Fibroblast of skin of right biceps (primary cell): ENCODE data around the gene NHSL2.
A peak's percentile ranks its signal among the peaks of the same experiment; 100 is the strongest.
"Not testable (repeated sequence)": the region's sequence is repeated elsewhere in the genome, so short reads cannot be mapped to it uniquely, and the experiment has no call there.

Source experiments
- DNase-seq: peaks from one replicate; pipeline ENCODE4 v3.0.0-alpha.2; 2013

NHSL2 gene

GRCh38 chrX:71927040-71927439 is 16.4 kb downstream of the NHSL2 start:
- no peak for DNase-seq

DNA sequence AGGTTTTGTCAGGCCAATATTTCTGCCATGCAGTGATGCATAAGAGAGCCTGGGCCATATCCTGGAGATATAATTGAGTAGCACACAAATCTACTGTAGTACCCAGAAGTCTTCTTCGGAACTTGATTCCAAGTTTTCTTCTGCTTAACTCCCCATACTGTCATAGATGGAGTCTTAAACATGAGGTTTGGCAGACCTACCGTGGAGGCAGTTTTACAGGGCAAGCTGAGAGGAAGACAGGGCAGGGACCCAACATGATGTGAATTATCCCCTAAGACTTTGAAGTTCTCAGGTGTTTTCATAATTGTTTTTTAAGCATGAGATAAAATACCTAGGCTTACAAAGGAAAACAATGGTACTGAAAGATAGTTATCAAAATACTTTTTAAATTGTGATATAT is 18.2 kb downstream of the NHSL2 start:
- no peak for DNase-seq

DNA sequence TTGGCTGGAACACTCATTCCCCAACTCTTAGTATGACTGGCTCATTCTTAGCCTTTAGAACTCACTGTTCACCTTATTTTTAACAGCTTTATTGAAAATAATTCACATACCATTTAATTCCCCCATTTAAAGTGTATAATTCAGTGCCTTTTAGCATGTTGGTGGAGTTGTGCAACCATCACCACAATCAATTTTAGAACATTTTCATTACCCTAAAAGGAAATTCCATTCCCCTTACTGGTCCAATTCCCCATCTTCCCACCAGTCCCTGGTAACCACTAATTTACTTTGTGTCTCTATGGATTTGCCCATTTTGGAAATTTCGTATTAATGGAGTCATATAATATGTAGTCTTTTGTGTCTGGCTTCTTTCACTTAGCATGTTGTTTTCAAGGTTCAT is 19.7 kb downstream of the NHSL2 start:
- peak; percentile 78 for DNase-seq

DNA sequence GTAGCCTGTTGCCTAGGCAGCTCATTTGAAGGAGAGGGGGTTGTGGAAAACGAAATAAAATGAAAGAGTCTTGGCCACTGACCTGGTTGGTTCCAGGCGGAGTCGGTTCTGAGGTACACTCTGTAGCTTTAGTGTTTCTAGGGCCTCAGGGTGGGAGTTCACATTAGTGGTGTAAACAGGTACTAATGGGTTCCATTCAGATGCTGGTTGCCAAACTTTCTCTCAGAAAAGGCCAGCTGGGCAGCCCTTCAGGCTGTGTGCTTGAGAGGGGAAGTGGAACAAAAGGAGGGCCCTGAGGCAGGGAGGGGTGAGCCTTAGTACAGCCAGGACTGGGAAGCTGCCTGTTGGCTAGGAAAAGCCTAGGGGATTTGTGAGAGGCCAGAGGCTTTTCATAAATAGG is 24.8 kb downstream of the NHSL2 start:
- no peak for DNase-seq

GRCh38 chrX:71936632-71937031 is 26.0 kb downstream of the NHSL2 start:
- DNase-seq = no peak

GRCh38 chrX:71938371-71938770 is 27.7 kb downstream of the NHSL2 start:
- DNase-seq = peak; percentile 28

DNA sequence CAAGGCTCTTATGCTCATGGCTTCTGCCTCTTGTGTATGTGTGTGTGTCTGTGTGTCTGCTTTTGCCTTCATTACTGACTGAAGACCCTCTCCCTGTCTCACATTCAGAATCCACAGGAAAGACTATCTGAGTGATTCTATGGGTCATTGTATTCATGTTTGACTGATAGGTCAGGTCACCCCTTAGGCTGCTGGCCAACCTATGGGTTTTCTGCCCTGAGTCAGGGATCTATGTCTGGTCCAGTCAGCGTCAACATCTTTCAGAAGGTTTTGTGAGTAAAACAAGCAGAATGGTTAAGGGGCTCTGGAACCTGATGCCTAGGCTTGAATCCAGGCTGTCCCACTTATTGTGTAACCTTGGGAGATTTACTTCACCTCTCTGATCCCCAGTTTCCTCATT is 30.5 kb downstream of the NHSL2 start:
- peak; percentile 33 for DNase-seq

GRCh38 chrX:71941776-71942175 is 31.1 kb downstream of the NHSL2 start:
- peak; percentile 88 for DNase-seq

DNA sequence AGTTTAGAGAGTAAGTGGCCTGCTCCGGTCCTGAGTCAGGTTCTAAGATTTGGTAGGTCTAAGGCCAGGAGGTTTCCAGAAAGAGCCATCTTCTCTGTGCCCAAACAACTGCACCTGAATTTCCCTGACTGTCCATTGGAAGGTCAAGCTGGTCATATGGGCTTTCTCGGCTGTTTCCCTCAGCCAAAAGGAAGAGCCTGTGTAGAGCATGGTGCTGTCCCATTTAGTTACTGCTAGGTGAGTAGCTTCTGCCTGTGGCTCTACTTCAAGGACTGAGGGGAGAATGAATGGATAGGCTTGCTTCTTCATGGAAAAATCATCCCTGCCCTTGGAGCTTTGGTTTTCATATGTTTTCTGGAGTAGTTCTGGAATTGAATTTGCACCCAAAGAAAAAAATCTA is 33.7 kb downstream of the NHSL2 start:
- no peak for DNase-seq

- DNase-seq = no peak
Observed at GRCh38 chrX:71945237-71945805, 34.7 kb downstream of the NHSL2 start.

DNA sequence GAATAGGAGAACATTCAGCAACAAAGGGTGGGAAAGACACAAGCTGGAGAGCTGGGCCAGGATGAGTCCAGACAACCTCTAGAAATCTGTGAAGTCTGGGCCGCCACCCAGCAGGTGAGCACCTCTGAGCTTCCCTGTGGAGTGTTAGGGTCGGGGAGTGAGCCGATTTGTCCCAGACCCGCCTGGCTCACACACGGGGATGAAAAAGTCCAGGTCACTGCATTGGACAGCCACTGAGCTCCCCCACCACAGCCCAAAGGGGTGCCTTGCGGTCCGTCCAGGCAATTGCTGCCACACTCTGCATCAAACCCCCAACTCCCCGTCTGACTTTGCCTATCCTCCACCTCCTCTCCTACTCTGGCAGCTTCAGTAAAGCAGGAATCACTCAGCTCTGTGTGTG is 38.7 kb downstream of the NHSL2 start:
- DNase-seq = no peak

DNA sequence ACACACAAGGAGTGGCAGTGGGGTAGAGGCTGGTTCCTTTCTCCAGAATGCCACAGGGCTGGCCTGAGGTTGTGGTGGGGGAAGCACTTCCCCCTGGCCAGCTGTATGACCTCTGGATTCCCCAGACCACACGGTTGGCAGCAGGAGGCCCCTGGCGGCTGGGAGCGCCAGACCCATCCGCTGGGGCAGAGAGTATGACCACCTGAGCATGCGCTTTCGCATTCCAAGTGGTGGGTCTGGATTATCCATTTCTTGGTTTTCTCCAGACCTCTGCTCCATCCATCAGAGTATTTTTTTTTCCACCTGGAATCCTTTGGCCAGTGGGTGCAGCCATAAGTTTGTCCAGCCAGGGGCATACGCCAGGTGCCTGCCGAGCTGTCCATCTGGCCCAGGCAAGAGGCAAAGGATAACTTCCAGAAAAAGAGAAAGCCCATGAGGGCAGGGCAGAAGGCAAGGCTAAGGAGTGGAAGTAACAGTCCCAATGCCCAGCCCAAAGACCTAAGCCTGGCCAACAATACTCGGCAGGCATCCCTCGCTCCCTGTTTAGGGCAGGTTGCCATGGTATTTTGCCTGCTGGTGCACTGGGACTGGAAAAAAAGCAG is 39.3 kb downstream of the NHSL2 start:
- DNase-seq = no peak

DNA sequence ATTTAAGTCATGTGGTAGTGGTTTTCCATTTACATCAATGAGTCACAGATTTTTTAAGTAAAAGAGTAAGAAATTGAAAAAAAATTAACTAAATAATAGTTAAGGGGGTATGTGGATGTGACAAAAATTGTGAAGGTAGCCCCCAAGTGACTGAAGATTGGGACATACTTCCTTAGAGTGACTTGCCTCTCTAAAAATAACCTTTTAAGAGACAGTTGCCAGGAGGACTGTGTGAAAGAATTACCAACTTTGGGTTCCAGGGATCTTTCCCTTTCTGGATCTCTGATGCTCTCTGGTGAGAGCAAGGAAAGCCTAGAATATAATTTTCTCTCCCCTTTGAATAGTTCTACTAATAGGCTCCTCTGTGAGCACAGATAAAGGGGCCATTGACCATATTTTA is 42.7 kb downstream of the NHSL2 start:
- no peak for DNase-seq

- no peak for DNase-seq
Observed at GRCh38 chrX:71953946-71954345, 43.3 kb downstream of the NHSL2 start.

- DNase-seq = no peak
Observed at GRCh38 chrX:71954458-71954857, 43.8 kb downstream of the NHSL2 start.

DNA sequence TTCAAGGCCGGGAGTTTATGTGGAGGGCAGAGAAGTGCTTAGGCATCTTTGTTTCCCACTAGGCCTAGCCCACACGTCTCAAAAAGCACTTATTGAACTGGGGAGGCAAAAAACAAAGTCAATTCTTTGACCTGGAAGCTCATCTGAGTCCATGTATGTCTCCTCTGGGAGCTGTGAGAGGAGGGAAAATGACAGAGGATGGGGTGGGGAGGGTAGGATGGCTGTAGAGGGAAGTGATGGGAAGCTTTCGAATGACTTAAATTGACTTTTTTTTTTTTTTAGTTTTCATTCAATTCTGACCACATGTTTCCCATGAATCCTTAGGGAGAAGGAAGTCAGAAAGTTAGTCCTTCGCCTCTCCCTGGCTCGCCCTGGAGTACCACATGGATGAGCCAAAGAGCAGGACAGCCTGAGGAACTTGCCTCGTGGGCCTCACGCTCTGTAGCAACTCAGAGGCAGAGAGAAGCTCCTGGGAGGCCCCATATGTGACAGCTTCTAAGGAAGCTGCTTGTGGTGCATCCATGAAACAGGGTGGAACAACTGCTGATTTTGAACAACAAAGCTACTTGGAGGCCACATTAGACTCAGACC is 45.0 kb downstream of the NHSL2 start:
- no peak for DNase-seq

GRCh38 chrX:71958281-71958675 is 47.6 kb downstream of the NHSL2 start:
- no peak for DNase-seq

- not testable (repeated sequence) for DNase-seq
Observed at GRCh38 chrX:71964184-71964583, 53.5 kb downstream of the NHSL2 start.

DNA sequence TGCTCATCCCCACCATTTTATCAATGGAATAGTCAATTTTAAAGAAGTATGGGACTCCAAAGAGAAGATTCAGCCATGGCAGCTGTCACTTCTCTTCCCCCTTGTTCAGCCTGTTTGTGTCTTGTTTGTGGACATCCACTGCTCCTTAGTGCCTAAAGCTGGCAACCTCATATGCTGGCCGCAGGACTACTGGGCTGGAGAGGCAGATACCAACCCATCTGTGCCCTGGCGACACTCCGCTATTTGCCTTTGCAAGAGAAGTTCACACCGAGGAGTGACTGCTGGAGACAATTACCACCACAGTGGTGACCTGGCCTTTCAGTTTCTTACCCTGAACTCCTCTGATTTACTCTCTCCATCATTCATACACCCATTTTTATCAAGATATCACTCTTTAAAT is 64.3 kb downstream of the NHSL2 start:
- no peak for DNase-seq

- peak; percentile 31 for DNase-seq
Observed at GRCh38 chrX:71976753-71977152, 66.1 kb downstream of the NHSL2 start.

GRCh38 chrX:71978164-71978563 is 67.5 kb downstream of the NHSL2 start:
- no peak for DNase-seq

DNA sequence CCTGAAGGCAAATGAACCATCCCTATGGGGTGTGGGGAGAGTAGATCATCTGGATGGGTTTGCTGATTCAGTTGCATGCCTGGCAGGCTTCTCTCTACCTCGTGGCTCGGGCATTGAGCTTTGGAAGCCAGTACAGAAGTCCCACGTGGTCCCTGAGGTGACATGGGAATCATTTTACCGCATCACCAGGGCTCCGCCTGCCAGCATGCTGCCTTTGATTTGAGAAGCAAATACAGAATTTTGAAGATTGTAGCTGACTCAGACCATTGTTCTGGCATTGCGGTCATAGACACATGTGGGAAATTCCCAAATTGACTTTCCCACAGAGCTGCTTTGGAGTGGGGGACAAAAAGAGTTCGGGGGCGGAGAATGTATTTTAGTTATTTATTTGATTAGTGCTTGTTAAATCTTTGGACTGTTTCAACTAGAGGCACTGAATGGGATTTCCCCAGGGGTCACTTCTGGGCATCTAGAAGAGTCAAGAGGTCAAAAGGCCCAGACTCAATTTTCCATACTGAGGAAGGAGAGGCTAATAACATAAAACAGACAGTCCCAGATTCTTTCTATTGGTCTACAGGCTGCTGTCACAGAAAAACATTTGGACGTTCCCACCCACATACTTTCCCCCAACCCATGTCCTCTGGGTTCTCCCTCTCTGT is 79.3 kb downstream of the NHSL2 start:
- DNase-seq = peak; percentile 72

GRCh38 chrX:71990518-71990917 is 79.9 kb downstream of the NHSL2 start:
- DNase-seq = no peak

DNA sequence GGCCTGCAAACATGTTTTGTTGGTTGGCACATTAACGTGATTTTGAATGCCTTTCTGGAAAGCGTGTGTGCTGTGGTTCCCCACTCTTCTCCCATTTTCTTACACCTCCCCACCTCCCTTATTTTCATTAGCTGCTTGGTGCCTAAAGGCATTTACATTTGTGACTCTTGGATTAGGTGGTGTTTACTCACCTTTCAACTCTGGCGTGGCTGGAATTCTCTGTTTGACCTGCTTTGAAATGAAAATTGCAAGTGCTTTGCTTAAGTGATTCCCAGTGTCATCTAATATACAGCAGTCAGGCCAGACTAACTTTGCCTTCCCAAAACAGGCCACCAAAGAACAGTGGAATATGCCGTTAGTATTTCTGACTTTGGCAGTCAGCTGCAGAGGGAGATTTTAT is 80.5 kb downstream of the NHSL2 start:
- no peak for DNase-seq
